HepG2 (cell line): ENCODE measurements around the gene SEMA4B. TPM values are rescaled to one million over a fixed set of nuclear protein-coding genes. Genes with fewer than 3 reads are reported as not detected.

Experiments
- ARNT2 ChIP-seq: sonication (generic); formaldehyde crosslinking; IDR thresholded peaks from 2 replicates; pipeline ENCODE4 v1.8.0; 2022; ENCODE audit warnings: mild to moderate bottlenecking, low read depth, missing genetic modification reagents, moderate library complexity
- CBX5 ChIP-seq: sonication (generic); formaldehyde crosslinking; IDR thresholded peaks from 2 replicates; pipeline ENCODE4 v1.4.0; 2020; ENCODE audit warnings: missing genetic modification reagents, borderline replicate concordance
- CERS6 ChIP-seq: sonication (generic); formaldehyde crosslinking; IDR thresholded peaks from 2 replicates; pipeline ENCODE4 v1.5.0; 2020; ENCODE audit warnings: missing genetic modification reagents
- E2F2 ChIP-seq: sonication (generic); formaldehyde crosslinking; IDR thresholded peaks from 2 replicates; pipeline ENCODE4 v1.4.0; 2020; ENCODE audit warnings: missing genetic modification reagents, borderline replicate concordance
- KDM4B ChIP-seq: sonication (generic); formaldehyde crosslinking; IDR thresholded peaks from 2 replicates; pipeline ENCODE4 v1.4.0; 2020; ENCODE audit warnings: missing genetic modification reagents
- MTA1 ChIP-seq: sonication (generic); formaldehyde crosslinking; IDR thresholded peaks from 2 replicates; pipeline ENCODE4 v1.4.0; 2020; ENCODE audit warnings: missing genetic modification reagents, mild to moderate bottlenecking, borderline replicate concordance
- MZF1 ChIP-seq: sonication (generic); formaldehyde crosslinking; IDR thresholded peaks from 2 replicates; pipeline ENCODE4 v1.8.1; 2023; ENCODE audit warnings: mild to moderate bottlenecking, missing genetic modification reagents, borderline replicate concordance
- REXO4 ChIP-seq: sonication (generic); formaldehyde crosslinking; IDR thresholded peaks from 2 replicates; pipeline ENCODE4 v1.8.0; 2022; ENCODE audit warnings: missing genetic modification reagents, mild to moderate bottlenecking, borderline replicate concordance
- SAFB2 ChIP-seq: sonication (generic); formaldehyde crosslinking; IDR thresholded peaks from 2 replicates; pipeline ENCODE4 v1.5.1; 2020; ENCODE audit warnings: missing genetic modification reagents, low read depth, mild to moderate bottlenecking, borderline replicate concordance
- SKIL ChIP-seq: sonication (generic); formaldehyde crosslinking; IDR thresholded peaks from 2 replicates; pipeline ENCODE4 v1.8.0; 2022; ENCODE audit warnings: missing genetic modification reagents, mild to moderate bottlenecking, moderate library complexity, borderline replicate concordance
- SMARCC2 ChIP-seq: fragments of 450-650 bp; IDR thresholded peaks from 2 replicates; pipeline ENCODE4 v1.6.1; 2017; ENCODE audit warnings: antibody characterized with exemption, mild to moderate bottlenecking
- ZBTB21 ChIP-seq: sonication (generic); formaldehyde crosslinking; IDR thresholded peaks from 2 replicates; pipeline ENCODE4 v1.4.0; 2020; ENCODE audit warnings: missing genetic modification reagents
- ZNF124 ChIP-seq: sonication (generic); formaldehyde crosslinking; IDR thresholded peaks from 2 replicates; pipeline ENCODE4 v1.4.0; 2020; ENCODE audit warnings: missing genetic modification reagents
- ZNF225 ChIP-seq: sonication (generic); formaldehyde crosslinking; IDR thresholded peaks from 2 replicates; pipeline ENCODE4 v1.4.0; 2020; ENCODE audit warnings: mild to moderate bottlenecking, missing genetic modification reagents
- ZNF335 ChIP-seq: sonication (generic); formaldehyde crosslinking; IDR thresholded peaks from 2 replicates; pipeline ENCODE4 v1.4.0; 2020; ENCODE audit warnings: missing genetic modification reagents
- ZNF552 ChIP-seq: sonication (generic); formaldehyde crosslinking; IDR thresholded peaks from 2 replicates; pipeline ENCODE4 v1.9.0; 2022; ENCODE audit warnings: missing genetic modification reagents, mild to moderate bottlenecking, borderline replicate concordance
- ZNF766 ChIP-seq: sonication (generic); formaldehyde crosslinking; IDR thresholded peaks from 2 replicates; pipeline ENCODE4 v1.5.0; 2020; ENCODE audit warnings: missing genetic modification reagents, borderline replicate concordance
- polyA plus RNA-seq, 8 experiments: library from polyadenylated mRNA; depleted of rRNA in 3 of 8; stranded (reverse) in 7 of 8; unstranded in 1 of 8; fragments of >200 nt; fragmentation: Illumina TruSeq in 4 of 8; extraction: Trizol in 4 of 8; gene quantifications; 2 replicates each; pipeline versions ENCODE4 v1.2.1 to v1.2.3, GENCODE V29; 2011 to 2016; ENCODE audit warnings: low read depth in 4 of 8, missing spikeins in 1 of 8, mixed read lengths in 1 of 8; ENCODE audit not compliant: insufficient read depth in 1 of 8
- total RNA-seq, 5 experiments: library from RNA; depleted of rRNA; stranded (reverse); fragments of >200 nt; fragmentation: Illumina TruSeq; extraction: Trizol; gene quantifications; 2 replicates each; pipeline ENCODE4 v1.2.3, GENCODE V29; 2016; ENCODE audit warnings: low read depth in 1 of 5
- TF ChIP-seq, protein P1 (sequence below): sonication (generic); formaldehyde crosslinking; conservative IDR thresholded peaks from 2 replicates; pipeline ENCODE4 v1.4.0; 2020; ENCODE audit warnings: missing genetic modification reagents
- TF ChIP-seq, protein P2 (sequence below): sonication (generic); formaldehyde crosslinking; IDR thresholded peaks from 2 replicates; pipeline ENCODE4 v1.4.0; 2020; ENCODE audit warnings: missing genetic modification reagents, low read depth, mild to moderate bottlenecking, borderline replicate concordance
- TF ChIP-seq, protein P3 (sequence below): sonication (generic); formaldehyde crosslinking; conservative IDR thresholded peaks from 2 replicates; pipeline ENCODE4 v1.4.0; 2020; ENCODE audit warnings: missing genetic modification reagents

Gene SEMA4B
- total and polyA plus RNA-seq, 2 of the 13 experiments (the other 11 are each of a cell fraction or from before 2014, with no cell fraction given), result 2.1 to 17.0 TPM

DNA sequence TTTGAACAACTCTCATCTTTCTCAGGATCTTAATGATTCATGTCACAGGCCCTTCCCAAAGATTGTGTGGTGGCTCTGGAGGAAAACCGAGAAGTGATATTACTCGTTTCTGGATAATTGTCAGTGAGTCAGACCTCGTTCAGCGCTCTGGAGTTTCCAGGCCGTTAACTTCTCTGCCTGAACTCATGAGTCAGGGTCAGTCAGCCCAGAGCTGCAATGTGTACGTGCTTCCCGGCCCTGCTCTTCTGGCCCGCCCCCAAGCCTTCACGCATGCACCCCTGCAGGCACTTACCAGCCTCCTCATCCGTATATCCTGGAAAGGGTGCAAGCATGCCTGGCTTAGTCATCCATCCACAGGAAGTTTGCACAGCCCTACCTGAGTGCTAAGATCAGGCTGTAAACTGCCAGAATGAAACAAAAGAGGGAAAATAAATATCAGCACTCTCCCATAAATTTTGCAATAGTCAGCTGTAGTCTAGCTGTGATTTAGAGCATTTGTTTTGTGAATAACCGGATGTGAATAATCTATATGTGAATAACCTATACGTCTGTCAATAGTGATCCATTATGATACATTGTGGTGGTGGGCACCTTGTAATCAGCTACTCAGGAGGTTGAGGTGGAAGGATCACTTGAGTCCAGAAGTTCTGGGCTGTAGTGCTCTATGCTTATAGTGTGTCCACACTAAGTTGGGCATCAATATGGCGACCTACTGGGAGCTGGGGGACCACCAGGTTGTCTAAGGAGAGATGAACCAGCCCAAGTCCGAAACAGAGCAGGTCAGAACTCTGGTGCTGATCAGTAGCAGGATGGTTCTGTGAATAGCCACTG is 35.3 kb upstream of the SEMA4B start (continued):
- no peak; the same call in 1 of the 2 replicates for TF ChIP-seq SAFB2 (CRISPR knock-in tag)
- no peak for TF ChIP-seq ZNF124
- TF ChIP-seq ZNF335 (CRISPR knock-in tag), result 0 out of 2 replicates have a peak, but pooled peaks have one; percentile 34
- TF ChIP-seq ZBTB21, result no peak
- TF ChIP-seq, protein P1, sequence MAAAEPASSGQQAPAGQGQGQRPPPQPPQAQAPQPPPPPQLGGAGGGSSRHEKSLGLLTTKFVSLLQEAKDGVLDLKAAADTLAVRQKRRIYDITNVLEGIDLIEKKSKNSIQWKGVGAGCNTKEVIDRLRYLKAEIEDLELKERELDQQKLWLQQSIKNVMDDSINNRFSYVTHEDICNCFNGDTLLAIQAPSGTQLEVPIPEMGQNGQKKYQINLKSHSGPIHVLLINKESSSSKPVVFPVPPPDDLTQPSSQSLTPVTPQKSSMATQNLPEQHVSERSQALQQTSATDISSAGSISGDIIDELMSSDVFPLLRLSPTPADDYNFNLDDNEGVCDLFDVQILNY, result no peak
- no peak for TF ChIP-seq E2F2 (CRISPR knock-in tag)
- no peak for TF ChIP-seq REXO4 (CRISPR knock-in tag)
- peak; percentile 79; the same call in 1 of the 2 replicates for TF ChIP-seq SKIL
- TF ChIP-seq MTA1 (CRISPR knock-in tag), result no peak
- no peak for TF ChIP-seq ZNF225 (CRISPR knock-in tag)
- no peak for TF ChIP-seq MZF1 (CRISPR knock-in tag)
- no peak for TF ChIP-seq CERS6 (CRISPR knock-in tag)
- peak; percentile 57; the same call in 1 of the 2 replicates for TF ChIP-seq CBX5 (CRISPR knock-in tag)
- no peak for TF ChIP-seq ZNF552 (CRISPR knock-in tag)
- no peak for TF ChIP-seq ZNF766
- TF ChIP-seq ARNT2 (CRISPR knock-in tag), result 0 out of 2 replicates have a peak, but pooled peaks have one; percentile 29
- TF ChIP-seq, protein P2, sequence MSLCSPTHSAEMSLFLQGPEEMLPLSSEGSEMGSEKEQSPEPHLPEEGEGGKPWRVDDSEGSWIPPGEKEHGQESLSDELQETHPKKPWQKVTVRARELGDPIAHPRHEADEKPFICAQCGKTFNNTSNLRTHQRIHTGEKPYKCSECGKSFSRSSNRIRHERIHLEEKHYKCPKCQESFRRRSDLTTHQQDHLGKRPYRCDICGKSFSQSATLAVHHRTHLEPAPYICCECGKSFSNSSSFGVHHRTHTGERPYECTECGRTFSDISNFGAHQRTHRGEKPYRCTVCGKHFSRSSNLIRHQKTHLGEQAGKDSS (CRISPR knock-in tag), result peak; percentile 47; the same call in 1 of the 2 replicates
- TF ChIP-seq, protein P3, sequence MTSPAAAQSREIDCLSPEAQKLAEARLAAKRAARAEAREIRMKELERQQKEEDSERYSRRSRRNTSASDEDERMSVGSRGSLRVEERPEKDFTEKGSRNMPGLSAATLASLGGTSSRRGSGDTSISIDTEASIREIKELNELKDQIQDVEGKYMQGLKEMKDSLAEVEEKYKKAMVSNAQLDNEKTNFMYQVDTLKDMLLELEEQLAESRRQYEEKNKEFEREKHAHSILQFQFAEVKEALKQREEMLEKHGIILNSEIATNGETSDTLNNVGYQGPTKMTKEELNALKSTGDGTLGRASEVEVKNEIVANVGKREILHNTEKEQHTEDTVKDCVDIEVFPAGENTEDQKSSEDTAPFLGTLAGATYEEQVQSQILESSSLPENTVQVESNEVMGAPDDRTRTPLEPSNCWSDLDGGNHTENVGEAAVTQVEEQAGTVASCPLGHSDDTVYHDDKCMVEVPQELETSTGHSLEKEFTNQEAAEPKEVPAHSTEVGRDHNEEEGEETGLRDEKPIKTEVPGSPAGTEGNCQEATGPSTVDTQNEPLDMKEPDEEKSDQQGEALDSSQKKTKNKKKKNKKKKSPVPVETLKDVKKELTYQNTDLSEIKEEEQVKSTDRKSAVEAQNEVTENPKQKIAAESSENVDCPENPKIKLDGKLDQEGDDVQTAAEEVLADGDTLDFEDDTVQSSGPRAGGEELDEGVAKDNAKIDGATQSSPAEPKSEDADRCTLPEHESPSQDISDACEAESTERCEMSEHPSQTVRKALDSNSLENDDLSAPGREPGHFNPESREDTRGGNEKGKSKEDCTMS (CRISPR knock-in tag), result no peak
- TF ChIP-seq SMARCC2, result no peak
- 0 out of 2 replicates have a peak, but pooled peaks have one; percentile 25 for TF ChIP-seq KDM4B
